Neutrophil (primary cell): ENCODE data around the gene NFE2L3.

Experiments
- H3K27ac ChIP-seq: fragments of 200-600 bp; sonication (generic); 2 replicates; pipeline ENCODE4 v1.5.1; 2016; ENCODE audit warnings: mild to moderate bottlenecking, moderate library complexity
- H3K27me3 ChIP-seq: fragments of 200-600 bp; sonication (generic); 2 replicates; pipeline ENCODE4 v1.6.0; 2016; ENCODE audit warnings: mild to moderate bottlenecking
- H3K36me3 ChIP-seq: fragments of 200-600 bp; sonication (generic); 2 replicates; pipeline ENCODE4 v1.5.1; 2017
- H3K4me1 ChIP-seq, 2 experiments: fragments of 200-600 bp in 1 of 2; sonication (generic) in 1 of 2; 1 replicate in 1 of 2; 2 replicates in 1 of 2; pipeline versions ENCODE4 v1.5.1 to v1.6.1; 2013 to 2016; ENCODE audit warnings: low read depth in 1 of 2, low read length in 1 of 2, mild to moderate bottlenecking in 1 of 2, moderate library complexity in 1 of 2; ENCODE audit not compliant: control insufficient read depth in 1 of 2, insufficient read depth in 1 of 2
- H3K4me3 ChIP-seq, 2 experiments: fragments of 200-600 bp in 1 of 2; sonication (generic) in 1 of 2; 1 replicate in 1 of 2; 2 replicates in 1 of 2; pipeline ENCODE4 v1.5.1; 2013 to 2016; ENCODE audit warnings: low read depth in 1 of 2, low read length in 1 of 2, mild to moderate bottlenecking in 1 of 2, moderate library complexity in 1 of 2
- H3K9me3 ChIP-seq: fragments of 200-600 bp; sonication (generic); 2 replicates; pipeline ENCODE4 v1.5.1; 2016
- TF ChIP-seq, protein P1 (sequence below): fragments of 200-600 bp; sonication (generic); IDR thresholded peaks from 2 replicates; pipeline ENCODE4 v1.5.1; 2016; ENCODE audit warnings: antibody characterized with exemption

NFE2L3 gene, protein sequence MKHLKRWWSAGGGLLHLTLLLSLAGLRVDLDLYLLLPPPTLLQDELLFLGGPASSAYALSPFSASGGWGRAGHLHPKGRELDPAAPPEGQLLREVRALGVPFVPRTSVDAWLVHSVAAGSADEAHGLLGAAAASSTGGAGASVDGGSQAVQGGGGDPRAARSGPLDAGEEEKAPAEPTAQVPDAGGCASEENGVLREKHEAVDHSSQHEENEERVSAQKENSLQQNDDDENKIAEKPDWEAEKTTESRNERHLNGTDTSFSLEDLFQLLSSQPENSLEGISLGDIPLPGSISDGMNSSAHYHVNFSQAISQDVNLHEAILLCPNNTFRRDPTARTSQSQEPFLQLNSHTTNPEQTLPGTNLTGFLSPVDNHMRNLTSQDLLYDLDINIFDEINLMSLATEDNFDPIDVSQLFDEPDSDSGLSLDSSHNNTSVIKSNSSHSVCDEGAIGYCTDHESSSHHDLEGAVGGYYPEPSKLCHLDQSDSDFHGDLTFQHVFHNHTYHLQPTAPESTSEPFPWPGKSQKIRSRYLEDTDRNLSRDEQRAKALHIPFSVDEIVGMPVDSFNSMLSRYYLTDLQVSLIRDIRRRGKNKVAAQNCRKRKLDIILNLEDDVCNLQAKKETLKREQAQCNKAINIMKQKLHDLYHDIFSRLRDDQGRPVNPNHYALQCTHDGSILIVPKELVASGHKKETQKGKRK

DNA sequence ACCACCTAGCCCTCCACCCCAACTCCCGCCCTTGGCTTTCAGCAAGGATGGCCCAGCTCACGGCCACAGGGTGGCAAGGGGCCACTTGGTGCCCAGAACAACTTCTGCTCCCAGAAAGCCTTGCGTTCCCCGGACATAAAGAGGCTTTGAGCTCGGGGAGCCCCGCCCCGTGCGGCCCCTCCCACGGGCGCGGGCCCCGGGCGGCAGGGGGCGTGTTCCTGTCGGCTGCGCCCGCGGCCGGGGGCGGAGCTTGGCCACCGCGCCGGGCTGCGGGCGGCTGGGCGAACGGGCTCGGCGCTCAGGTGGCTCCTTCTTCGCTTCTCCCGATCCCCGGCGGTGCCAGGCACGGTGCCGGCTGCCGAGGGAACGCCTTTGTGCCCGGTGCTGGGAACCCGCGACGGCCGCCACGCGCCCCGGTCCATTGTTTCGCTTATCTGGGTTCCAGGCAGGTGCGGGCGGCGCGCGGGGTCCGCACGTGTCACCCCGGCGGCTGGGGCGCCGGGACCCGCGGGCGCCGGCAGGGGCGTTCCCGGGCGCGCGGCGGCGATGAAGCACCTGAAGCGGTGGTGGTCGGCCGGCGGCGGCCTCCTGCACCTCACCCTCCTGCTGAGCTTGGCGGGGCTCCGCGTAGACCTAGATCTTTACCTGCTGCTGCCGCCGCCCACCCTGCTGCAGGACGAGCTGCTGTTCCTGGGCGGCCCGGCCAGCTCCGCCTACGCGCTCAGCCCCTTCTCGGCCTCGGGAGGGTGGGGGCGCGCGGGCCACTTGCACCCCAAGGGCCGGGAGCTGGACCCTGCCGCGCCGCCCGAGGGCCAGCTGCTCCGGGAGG is at the start of gene NFE2L3:
Gene NFE2L3, plus strand, starts transcription at position 246 of the 829 bp plus-strand sequence. Its CDS starts 301 bp downstream, at position 547.
- H3K27me3 ChIP-seq: peaks cover 66% of the 10 kb centered on the region
- TF ChIP-seq, protein P1, sequence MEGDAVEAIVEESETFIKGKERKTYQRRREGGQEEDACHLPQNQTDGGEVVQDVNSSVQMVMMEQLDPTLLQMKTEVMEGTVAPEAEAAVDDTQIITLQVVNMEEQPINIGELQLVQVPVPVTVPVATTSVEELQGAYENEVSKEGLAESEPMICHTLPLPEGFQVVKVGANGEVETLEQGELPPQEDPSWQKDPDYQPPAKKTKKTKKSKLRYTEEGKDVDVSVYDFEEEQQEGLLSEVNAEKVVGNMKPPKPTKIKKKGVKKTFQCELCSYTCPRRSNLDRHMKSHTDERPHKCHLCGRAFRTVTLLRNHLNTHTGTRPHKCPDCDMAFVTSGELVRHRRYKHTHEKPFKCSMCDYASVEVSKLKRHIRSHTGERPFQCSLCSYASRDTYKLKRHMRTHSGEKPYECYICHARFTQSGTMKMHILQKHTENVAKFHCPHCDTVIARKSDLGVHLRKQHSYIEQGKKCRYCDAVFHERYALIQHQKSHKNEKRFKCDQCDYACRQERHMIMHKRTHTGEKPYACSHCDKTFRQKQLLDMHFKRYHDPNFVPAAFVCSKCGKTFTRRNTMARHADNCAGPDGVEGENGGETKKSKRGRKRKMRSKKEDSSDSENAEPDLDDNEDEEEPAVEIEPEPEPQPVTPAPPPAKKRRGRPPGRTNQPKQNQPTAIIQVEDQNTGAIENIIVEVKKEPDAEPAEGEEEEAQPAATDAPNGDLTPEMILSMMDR: no peak
- H3K4me3 ChIP-seq: peak within 1 kb of the TSS; percentile 60 to 70
- H3K9me3 ChIP-seq: no peaks in the 10 kb centered on the region
- H3K36me3 ChIP-seq: no peaks in the 10 kb centered on the region
- no peak within 1 kb of the TSS for H3K27ac ChIP-seq
- H3K4me1 ChIP-seq: peaks cover 16 to 21% of the 10 kb centered on the region in 2 experiments

DNA sequence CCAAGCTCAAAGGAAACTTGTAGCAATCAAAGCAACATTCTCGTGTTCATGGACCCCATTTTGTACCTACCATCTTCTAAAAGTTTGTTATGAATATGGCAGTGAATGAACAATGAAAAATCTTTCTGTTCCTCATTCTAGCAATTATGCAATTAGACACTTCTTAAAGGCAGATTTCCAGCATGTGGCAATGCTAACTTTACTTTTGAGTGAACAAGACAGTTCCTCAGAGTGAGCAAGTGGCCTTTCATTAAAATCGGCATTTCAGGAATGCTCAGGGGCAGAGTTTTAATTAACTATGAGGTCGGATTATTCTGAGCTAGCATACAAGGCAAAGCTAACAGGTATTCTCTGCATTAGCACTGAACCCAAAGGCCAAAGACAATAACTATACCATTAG is 48.4 kb upstream of the NFE2L3 start:
- Histone ChIP-seq H3K27ac (peak overlapping the region; percentile 59), H3K27me3 (no peaks in the 10 kb centered on the region), H3K4me1 (peaks cover 20 to 41% of the 10 kb centered on the region in 2 experiments), H3K36me3 (no peaks in the 10 kb centered on the region), H3K9me3 (no peaks in the 10 kb centered on the region), H3K4me3 (no peak overlapping the region)
- TF ChIP-seq, protein P1: no peak

DNA sequence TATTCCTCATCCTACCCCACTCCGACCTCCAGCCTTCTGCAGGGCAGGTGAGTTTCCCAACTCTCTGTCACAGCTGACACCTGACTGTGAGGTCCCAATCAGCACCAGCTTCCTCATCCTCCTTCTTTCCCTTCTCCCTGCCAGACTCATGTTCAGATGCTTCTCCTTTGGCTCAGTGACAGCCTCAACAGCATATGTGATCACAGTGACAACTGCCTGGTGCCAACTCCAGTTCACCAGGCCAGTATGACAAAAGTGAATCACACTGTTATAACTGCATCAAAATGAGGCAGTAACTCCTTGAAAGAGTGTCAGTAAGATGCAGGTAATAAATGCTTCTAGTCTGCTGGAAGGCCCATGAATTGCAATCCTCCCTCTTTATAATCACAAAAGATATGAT is 46.8 kb upstream of the NFE2L3 start:
- H3K36me3 ChIP-seq: no peaks in the 10 kb centered on the region
- H3K27ac ChIP-seq: no peak overlapping the region
- no peaks in the 10 kb centered on the region for H3K27me3 ChIP-seq
- no peak overlapping the region for H3K4me3 ChIP-seq
- TF ChIP-seq, protein P1: no peak
- H3K9me3 ChIP-seq: no peaks in the 10 kb centered on the region
- H3K4me1 ChIP-seq: peaks cover 20 to 37% of the 10 kb centered on the region in 2 experiments

DNA sequence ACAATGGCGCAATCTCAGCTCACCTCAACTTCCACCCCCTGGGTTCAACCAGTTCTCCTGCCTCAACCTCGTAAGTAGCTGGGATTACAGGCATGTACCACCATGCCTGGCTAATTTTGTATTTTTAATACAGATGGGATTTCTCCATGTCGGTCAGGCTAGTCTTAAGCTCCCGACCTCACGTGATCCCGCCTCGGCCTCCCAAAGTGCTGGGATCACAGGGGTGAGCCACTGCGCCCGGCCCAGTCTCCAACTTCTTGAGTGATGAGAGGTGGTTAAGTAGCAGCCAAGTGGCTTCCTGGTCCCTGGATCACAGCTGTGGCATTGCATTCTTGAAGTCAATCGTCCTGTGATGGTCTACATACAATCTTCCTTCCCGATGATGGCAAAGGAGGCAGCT is 46.1 kb upstream of the NFE2L3 start:
- H3K27me3 ChIP-seq: no peaks in the 10 kb centered on the region

DNA sequence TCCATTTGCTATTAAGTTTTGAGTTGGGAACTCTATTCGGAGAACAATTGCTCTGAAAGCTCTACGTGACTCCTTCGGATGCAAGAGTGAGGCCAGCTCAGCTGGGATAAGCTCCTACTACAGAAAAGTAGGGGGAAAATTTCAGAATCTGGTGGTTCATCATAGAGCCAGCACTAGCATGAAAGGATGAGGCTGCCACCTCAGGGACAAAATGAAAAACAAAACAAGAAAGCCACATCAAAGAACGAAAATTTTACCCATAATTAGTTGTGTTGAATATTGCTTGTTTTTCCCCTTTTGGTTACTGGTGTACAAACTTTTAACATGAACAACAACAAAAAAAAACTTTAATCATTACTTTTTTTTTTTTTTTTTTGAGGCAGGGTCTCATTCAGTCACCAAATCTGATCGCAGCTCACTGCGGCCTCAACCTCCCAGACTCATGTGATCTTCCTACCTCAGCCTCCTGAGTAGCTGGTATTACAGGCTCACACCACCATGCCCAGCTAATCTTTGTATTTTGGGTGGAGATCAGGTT is 39.7 kb upstream of the NFE2L3 start:
- H3K36me3 ChIP-seq: no peaks in the 10 kb centered on the region
- H3K4me3 ChIP-seq: no peak overlapping the region
- no peaks in the 10 kb centered on the region for H3K27me3 ChIP-seq
- no peak overlapping the region for H3K27ac ChIP-seq
- no peaks in the 10 kb centered on the region for H3K9me3 ChIP-seq
- TF ChIP-seq, protein P1: no peak
- no peaks in the 10 kb centered on the region for H3K4me1 ChIP-seq

More for the DNA sequence above, 46.1 kb upstream of the NFE2L3 start:
- peaks cover 17 to 30% of the 10 kb centered on the region in 2 experiments for H3K4me1 ChIP-seq
- H3K27ac ChIP-seq: no peak overlapping the region
- H3K9me3 ChIP-seq: no peaks in the 10 kb centered on the region
- no peaks in the 10 kb centered on the region for H3K36me3 ChIP-seq
- H3K4me3 ChIP-seq: no peak overlapping the region
- TF ChIP-seq, protein P1: no peak
